Keratinocyte (primary cell): ENCODE results near the gene CHSY3.

Experiments used
- EZH2 ChIP-seq: IDR thresholded peaks from one replicate; pipeline ENCODE4 v1.6.1; 2012; ENCODE audit warnings: inconsistent platforms, mild to moderate bottlenecking, low read length, moderate library complexity
- TF ChIP-seq, protein P1 (sequence below), 3 experiments: IDR thresholded peaks in 1 of 3; conservative IDR thresholded peaks in 1 of 3; optimal IDR thresholded peaks in 1 of 3; 2 replicates in 2 of 3; 3 replicates in 1 of 3; pipeline versions ENCODE3 to v1.5.1; 2011; ENCODE audit warnings: low read length in 3 of 3, mild to moderate bottlenecking in 3 of 3, moderate library complexity in 2 of 3, control low read depth in 1 of 3, inconsistent platforms in 1 of 3; ENCODE audit not compliant: insufficient read depth in 2 of 3; ENCODE audit errors: extremely low read depth in 1 of 3

DNA sequence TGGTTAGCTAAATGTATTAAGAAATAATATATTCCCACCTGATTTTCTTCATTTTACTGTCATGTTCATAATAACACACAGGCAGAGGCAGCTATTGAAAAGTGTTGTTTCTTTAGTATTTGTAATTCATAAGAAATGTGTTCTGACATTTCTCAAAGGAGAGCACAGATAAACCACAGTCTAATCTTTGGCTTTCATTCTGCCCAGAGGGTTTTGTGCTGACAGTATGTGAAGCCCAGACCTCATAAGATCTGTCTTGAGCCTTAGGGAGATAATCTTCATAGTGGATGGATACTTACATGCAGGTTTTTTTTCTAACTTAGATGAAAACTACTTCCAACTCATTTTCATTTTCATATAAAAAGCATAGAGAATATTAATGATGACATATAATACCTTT, 206.1 kb downstream of the CHSY3 start:
- TF ChIP-seq, protein P1, sequence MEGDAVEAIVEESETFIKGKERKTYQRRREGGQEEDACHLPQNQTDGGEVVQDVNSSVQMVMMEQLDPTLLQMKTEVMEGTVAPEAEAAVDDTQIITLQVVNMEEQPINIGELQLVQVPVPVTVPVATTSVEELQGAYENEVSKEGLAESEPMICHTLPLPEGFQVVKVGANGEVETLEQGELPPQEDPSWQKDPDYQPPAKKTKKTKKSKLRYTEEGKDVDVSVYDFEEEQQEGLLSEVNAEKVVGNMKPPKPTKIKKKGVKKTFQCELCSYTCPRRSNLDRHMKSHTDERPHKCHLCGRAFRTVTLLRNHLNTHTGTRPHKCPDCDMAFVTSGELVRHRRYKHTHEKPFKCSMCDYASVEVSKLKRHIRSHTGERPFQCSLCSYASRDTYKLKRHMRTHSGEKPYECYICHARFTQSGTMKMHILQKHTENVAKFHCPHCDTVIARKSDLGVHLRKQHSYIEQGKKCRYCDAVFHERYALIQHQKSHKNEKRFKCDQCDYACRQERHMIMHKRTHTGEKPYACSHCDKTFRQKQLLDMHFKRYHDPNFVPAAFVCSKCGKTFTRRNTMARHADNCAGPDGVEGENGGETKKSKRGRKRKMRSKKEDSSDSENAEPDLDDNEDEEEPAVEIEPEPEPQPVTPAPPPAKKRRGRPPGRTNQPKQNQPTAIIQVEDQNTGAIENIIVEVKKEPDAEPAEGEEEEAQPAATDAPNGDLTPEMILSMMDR (optimal IDR thresholded peaks at IDR 0.05 in 1 of 3, IDR thresholded peaks at IDR 0.05 in 1 of 3, conservative IDR thresholded peaks at IDR 0.05 in 1 of 3; ENCODE audit: extremely low read depth in 1 of 3, insufficient read depth in 2 of 3, low read length in 3 of 3): no peak
- TF ChIP-seq EZH2: no peak
